Activated naive CD8-positive, alpha-beta T cell treated with anti-CD3 and anti-CD28 coated beads, Interleukin-2, amount 50 U/mL, for 24 hours (primary cell): ENCODE measurements around the gene S100A11.

ENCODE experiments used
- ATAC-seq: fragments of 150-1000 bp; cut with Tn5 transposase; one replicate; pipeline ENCODE4 v1.10.0; 2021
- DNase-seq: peaks from one replicate; pipeline ENCODE4 v3.0.0; 2021
- H3K27ac Mint-ChIP-seq: one replicate; pipeline ENCODE4 v1.8.0; 2021; ENCODE audit warnings: mild to moderate bottlenecking, mixed read lengths
- H3K27me3 Mint-ChIP-seq: one replicate; pipeline ENCODE4 v1.8.0; 2021; ENCODE audit warnings: mixed read lengths
- H3K36me3 Mint-ChIP-seq: one replicate; pipeline ENCODE4 v1.8.0; 2021; ENCODE audit warnings: low read depth, mixed read lengths
- H3K4me1 Mint-ChIP-seq: one replicate; pipeline ENCODE4 v1.8.0; 2021; ENCODE audit warnings: mixed read lengths
- H3K4me3 Mint-ChIP-seq: one replicate; pipeline ENCODE4 v1.8.0; 2021; ENCODE audit warnings: mild to moderate bottlenecking, moderate library complexity, mixed read lengths
- H3K9me3 Mint-ChIP-seq: one replicate; pipeline ENCODE4 v1.8.0; 2021; ENCODE audit warnings: mixed read lengths

Gene S100A11

GRCh38 chr1:152026895-152027294, 9.9 kb downstream of the S100A11 start:
- no peaks in the 10 kb centered on the region for H3K27me3 Mint-ChIP-seq
- peaks cover 7% of the 10 kb centered on the region for H3K9me3 Mint-ChIP-seq
- no peak for DNase-seq
- no peak overlapping the region for H3K27ac Mint-ChIP-seq
- H3K4me1 Mint-ChIP-seq, result peaks cover 18% of the 10 kb centered on the region
- no peak for ATAC-seq
- H3K4me3 Mint-ChIP-seq, result no peak overlapping the region
- H3K36me3 Mint-ChIP-seq, result peaks cover 15% of the 10 kb centered on the region

GRCh38 chr1:152024223-152024622, 12.6 kb downstream of the S100A11 start:
- Mint-ChIP-seq H3K27me3 (no peaks in the 10 kb centered on the region), H3K9me3 (peaks cover 3% of the 10 kb centered on the region), H3K27ac (no peak overlapping the region), H3K36me3 (peaks cover 3% of the 10 kb centered on the region), H3K4me3 (no peak overlapping the region), H3K4me1 (peaks cover 8% of the 10 kb centered on the region)
- no peak for ATAC-seq
- DNase-seq, result no peak

GRCh38 chr1:152023221-152023620, 13.6 kb downstream of the S100A11 start:
- no peak for DNase-seq
- H3K27me3 Mint-ChIP-seq, result no peaks in the 10 kb centered on the region
- no peaks in the 10 kb centered on the region for H3K4me1 Mint-ChIP-seq
- ATAC-seq, result no peak
- H3K4me3 Mint-ChIP-seq, result no peak overlapping the region
- no peaks in the 10 kb centered on the region for H3K36me3 Mint-ChIP-seq
- no peaks in the 10 kb centered on the region for H3K9me3 Mint-ChIP-seq
- H3K27ac Mint-ChIP-seq, result no peak overlapping the region

- DNase-seq (no peak), ATAC-seq (no peak)
- H3K9me3 Mint-ChIP-seq, result no peaks in the 10 kb centered on the region
- H3K4me1 Mint-ChIP-seq, result no peaks in the 10 kb centered on the region
- no peak overlapping the region for H3K27ac Mint-ChIP-seq
- no peaks in the 10 kb centered on the region for H3K27me3 Mint-ChIP-seq
- H3K4me3 Mint-ChIP-seq, result no peak overlapping the region
- H3K36me3 Mint-ChIP-seq, result no peaks in the 10 kb centered on the region
These were observed 14.3 kb downstream of the S100A11 start for GRCh38 chr1:152022474-152022873.

GRCh38 chr1:152021569-152021968, 15.2 kb downstream of the S100A11 start:
- DNase-seq (no peak), ATAC-seq (no peak)
- Mint-ChIP-seq H3K27me3 (no peaks in the 10 kb centered on the region), H3K27ac (no peak overlapping the region), H3K9me3 (no peaks in the 10 kb centered on the region), H3K4me1 (no peaks in the 10 kb centered on the region), H3K36me3 (no peaks in the 10 kb centered on the region), H3K4me3 (no peak overlapping the region)

- no peak overlapping the region for H3K4me3 Mint-ChIP-seq
- ATAC-seq (no peak), DNase-seq (no peak)
- H3K27ac Mint-ChIP-seq, result no peak overlapping the region
- H3K4me1 Mint-ChIP-seq, result no peaks in the 10 kb centered on the region
- H3K9me3 Mint-ChIP-seq, result no peaks in the 10 kb centered on the region
- H3K36me3 Mint-ChIP-seq, result no peaks in the 10 kb centered on the region
- no peaks in the 10 kb centered on the region for H3K27me3 Mint-ChIP-seq
These were observed 16.0 kb downstream of the S100A11 start for GRCh38 chr1:152020849-152021248.

GRCh38 chr1:152018537-152018936, 18.3 kb downstream of the S100A11 start:
- no peaks in the 10 kb centered on the region for H3K9me3 Mint-ChIP-seq
- no peaks in the 10 kb centered on the region for H3K36me3 Mint-ChIP-seq
- H3K4me1 Mint-ChIP-seq, result no peaks in the 10 kb centered on the region
- H3K27ac Mint-ChIP-seq, result no peak overlapping the region
- H3K27me3 Mint-ChIP-seq, result peaks cover 3% of the 10 kb centered on the region
- DNase-seq, result peak; percentile 42
- ATAC-seq, result no peak
- no peak overlapping the region for H3K4me3 Mint-ChIP-seq

- no peak overlapping the region for H3K4me3 Mint-ChIP-seq
- no peaks in the 10 kb centered on the region for H3K9me3 Mint-ChIP-seq
- H3K36me3 Mint-ChIP-seq, result no peaks in the 10 kb centered on the region
- DNase-seq (no peak), ATAC-seq (no peak)
- H3K27ac Mint-ChIP-seq, result no peak overlapping the region
- no peaks in the 10 kb centered on the region for H3K4me1 Mint-ChIP-seq
- peaks cover 5% of the 10 kb centered on the region for H3K27me3 Mint-ChIP-seq
These were observed 21.0 kb downstream of the S100A11 start for GRCh38 chr1:152015766-152016165.

GRCh38 chr1:152014943-152015342, 21.9 kb downstream of the S100A11 start:
- Mint-ChIP-seq H3K36me3 (no peaks in the 10 kb centered on the region), H3K27me3 (peaks cover 5% of the 10 kb centered on the region), H3K9me3 (no peaks in the 10 kb centered on the region), H3K4me1 (no peaks in the 10 kb centered on the region), H3K4me3 (no peak overlapping the region), H3K27ac (no peak overlapping the region)
- no peak for ATAC-seq
- no peak for DNase-seq

- no peak overlapping the region for H3K27ac Mint-ChIP-seq
- no peaks in the 10 kb centered on the region for H3K4me1 Mint-ChIP-seq
- H3K4me3 Mint-ChIP-seq, result no peak overlapping the region
- H3K27me3 Mint-ChIP-seq, result peaks cover 9% of the 10 kb centered on the region
- DNase-seq (peak; percentile 45), ATAC-seq (no peak)
- H3K9me3 Mint-ChIP-seq, result no peaks in the 10 kb centered on the region
- no peaks in the 10 kb centered on the region for H3K36me3 Mint-ChIP-seq
These were observed 23.1 kb downstream of the S100A11 start for GRCh38 chr1:152013664-152014237.

- peaks cover 7% of the 10 kb centered on the region for H3K4me1 Mint-ChIP-seq
These were observed 27.1 kb downstream of the S100A11 start for GRCh38 chr1:152009691-152010090.

GRCh38 chr1:152007047-152007446, 29.8 kb downstream of the S100A11 start:
- Mint-ChIP-seq H3K27me3 (peaks cover 15% of the 10 kb centered on the region), H3K4me1 (peaks cover 7% of the 10 kb centered on the region), H3K27ac (no peak overlapping the region), H3K9me3 (no peaks in the 10 kb centered on the region), H3K4me3 (no peak overlapping the region), H3K36me3 (no peaks in the 10 kb centered on the region)
- DNase-seq, result no peak
- ATAC-seq, result no peak

More at GRCh38 chr1:152009691-152010090, 27.1 kb downstream of the S100A11 start:
- DNase-seq (no peak), ATAC-seq (no peak)
- Mint-ChIP-seq H3K9me3 (no peaks in the 10 kb centered on the region), H3K4me3 (no peak overlapping the region), H3K36me3 (no peaks in the 10 kb centered on the region), H3K27me3 (peaks cover 13% of the 10 kb centered on the region), H3K27ac (no peak overlapping the region)

GRCh38 chr1:152005360-152005912, 31.4 kb downstream of the S100A11 start:
- Mint-ChIP-seq H3K9me3 (no peaks in the 10 kb centered on the region), H3K4me3 (no peak overlapping the region), H3K4me1 (peaks cover 12% of the 10 kb centered on the region), H3K36me3 (no peaks in the 10 kb centered on the region), H3K27me3 (peaks cover 15% of the 10 kb centered on the region), H3K27ac (no peak overlapping the region)
- no peak for ATAC-seq
- no peak for DNase-seq

GRCh38 chr1:152003846-152004442, 32.9 kb downstream of the S100A11 start:
- H3K9me3 Mint-ChIP-seq, result no peaks in the 10 kb centered on the region
- peaks cover 12% of the 10 kb centered on the region for H3K4me1 Mint-ChIP-seq
- no peak overlapping the region for H3K4me3 Mint-ChIP-seq
- no peak for DNase-seq
- H3K36me3 Mint-ChIP-seq, result no peaks in the 10 kb centered on the region
- ATAC-seq, result no peak
- H3K27ac Mint-ChIP-seq, result no peak overlapping the region
- peaks cover 12% of the 10 kb centered on the region for H3K27me3 Mint-ChIP-seq

GRCh38 chr1:152002960-152003359, 33.8 kb downstream of the S100A11 start:
- no peak overlapping the region for H3K4me3 Mint-ChIP-seq
- peaks cover 12% of the 10 kb centered on the region for H3K27me3 Mint-ChIP-seq
- peaks cover 12% of the 10 kb centered on the region for H3K4me1 Mint-ChIP-seq

More at GRCh38 chr1:152002960-152003359, 33.8 kb downstream of the S100A11 start:
- Mint-ChIP-seq H3K27ac (no peak overlapping the region), H3K36me3 (no peaks in the 10 kb centered on the region), H3K9me3 (no peaks in the 10 kb centered on the region)
- ATAC-seq, result no peak
- no peak for DNase-seq
